Activated CD8-positive, alpha-beta memory T cell treated with anti-CD3 and anti-CD28 coated beads for 24 hours (primary cell): ENCODE results near the gene PRRC2C.
"Not testable (repeated sequence)": the region's sequence is repeated elsewhere in the genome, so short reads cannot be mapped to it uniquely, and the experiment has no call there.

Experiments
- DNase-seq: peaks from one replicate; pipeline ENCODE4 v3.0.0-alpha.2; 2020

Gene PRRC2C

DNA sequence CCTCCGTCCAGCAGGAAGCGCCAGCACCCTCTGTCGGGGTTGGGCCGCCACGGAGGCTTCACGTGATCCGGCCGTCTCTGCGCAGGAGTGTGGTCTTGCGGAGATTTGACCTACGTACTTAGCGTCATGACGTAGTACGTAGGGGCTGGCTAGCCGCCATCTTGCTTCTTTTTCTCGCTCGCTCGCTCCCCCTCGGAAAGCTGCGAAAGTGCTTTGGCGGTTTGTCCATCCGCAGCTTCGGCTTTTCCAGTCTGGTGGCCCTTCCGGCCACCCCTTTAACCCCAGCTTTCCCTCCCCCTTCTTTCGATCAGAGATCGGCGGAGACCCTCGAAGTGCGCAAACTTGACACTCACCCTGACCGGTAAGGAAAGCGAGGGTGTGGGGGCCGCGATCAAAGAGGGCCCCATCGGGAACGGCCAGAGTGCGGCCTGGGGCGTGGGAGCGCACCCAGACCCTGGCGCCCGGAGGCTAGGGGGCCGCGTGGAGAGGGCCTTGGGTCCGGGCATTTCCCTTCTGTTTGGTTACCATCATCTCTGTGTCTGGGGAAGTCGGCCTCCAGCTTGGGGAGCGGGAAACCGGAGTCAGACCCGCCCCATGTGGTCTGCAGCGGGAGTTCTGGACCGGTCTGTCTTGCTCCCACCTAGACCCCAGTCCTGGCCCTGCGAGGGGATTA, at the start of gene PRRC2C:
Gene PRRC2C (plus strand): TSS at position 156 of the 673 bp plus-strand sequence. CDS start 26,559 bp downstream, outside the sequence.
- DNase-seq: peak; percentile 93

DNA sequence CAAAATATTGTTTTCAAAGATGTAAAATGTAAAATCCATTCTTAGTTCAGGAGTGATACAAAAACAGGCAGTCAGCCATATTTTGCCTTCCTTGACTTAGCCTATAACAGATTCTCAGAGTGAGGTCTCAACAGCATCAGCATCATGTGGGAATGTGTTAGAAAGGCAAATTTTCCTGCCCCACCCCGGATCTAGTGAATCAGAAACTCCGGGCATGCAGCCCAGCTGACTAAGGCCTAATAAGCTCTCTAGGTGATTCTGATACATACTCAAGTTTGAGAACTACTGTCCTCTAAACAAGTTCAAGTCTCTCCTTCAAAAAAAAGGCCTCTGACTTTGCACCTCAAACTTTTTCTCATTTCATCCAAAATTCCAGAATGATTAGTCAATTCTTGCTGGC, 46.9 kb upstream of the PRRC2C start:
- no peak for DNase-seq

DNA sequence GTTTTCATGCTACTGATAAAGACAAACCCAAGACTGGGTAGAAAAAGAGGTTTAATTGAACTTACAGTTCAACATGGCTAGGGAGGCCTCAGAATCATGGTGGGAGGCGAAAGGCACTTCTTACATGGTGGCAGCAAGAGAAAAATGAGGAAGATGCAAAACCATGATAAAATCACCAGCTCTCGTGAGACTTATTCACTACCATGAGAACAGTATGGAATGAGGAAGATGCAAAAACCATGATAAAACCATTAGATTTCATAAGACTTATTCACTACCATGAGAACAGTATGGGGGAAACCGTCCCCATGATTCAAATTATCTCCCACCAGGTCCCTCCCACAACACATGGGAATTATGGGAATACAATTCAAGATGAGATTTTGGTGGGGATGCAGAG, 45.1 kb upstream of the PRRC2C start:
- DNase-seq: not testable (repeated sequence)

DNA sequence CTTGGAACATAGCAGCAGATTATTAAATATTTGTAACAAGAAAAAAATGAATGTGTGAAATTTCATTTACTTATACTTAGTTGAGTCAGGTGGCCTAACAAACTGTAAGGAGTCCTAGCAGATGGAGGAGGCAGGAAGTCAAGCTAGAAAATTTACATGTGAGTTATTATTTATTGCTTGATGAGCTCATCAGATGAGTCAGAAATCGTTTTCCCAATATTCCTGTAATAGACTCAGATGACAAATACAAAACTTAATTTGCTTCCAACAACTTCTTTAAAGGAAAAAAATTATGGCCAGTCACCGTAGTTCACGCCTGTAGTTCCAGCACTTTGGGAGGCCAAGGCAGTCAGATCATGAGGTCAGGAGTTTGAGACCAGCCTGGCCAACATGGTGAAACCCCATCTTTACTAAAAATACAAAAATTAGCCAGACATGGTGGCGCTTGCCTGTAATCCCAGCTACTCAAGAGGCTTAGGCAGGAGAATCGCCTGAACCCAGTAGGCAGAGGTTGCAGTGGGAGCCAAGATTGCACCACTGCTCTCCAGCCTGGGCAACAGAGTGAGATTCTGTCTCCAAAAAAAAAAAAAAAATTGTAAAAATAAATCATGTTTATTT, 43.9 kb upstream of the PRRC2C start:
- not testable (repeated sequence) for DNase-seq

DNA sequence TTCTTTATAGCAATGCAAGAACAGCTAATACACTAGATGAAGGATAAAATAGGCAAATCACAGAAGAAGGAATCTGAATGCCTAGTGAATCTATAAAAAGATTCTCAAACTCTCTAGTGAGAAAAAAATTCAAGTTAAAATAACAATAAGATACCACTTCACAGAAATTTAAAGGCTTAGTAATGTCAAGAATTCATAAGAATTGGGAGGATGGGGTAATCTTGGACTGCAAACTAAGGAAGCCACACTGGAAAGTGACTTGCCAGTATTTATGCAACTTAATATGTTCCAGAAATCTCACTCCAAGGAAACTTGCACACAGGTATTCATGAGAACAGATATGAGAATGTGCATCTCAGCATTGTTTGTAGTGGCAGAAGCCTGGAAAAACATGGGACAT, 38.9 kb upstream of the PRRC2C start:
- DNase-seq: no peak

DNA sequence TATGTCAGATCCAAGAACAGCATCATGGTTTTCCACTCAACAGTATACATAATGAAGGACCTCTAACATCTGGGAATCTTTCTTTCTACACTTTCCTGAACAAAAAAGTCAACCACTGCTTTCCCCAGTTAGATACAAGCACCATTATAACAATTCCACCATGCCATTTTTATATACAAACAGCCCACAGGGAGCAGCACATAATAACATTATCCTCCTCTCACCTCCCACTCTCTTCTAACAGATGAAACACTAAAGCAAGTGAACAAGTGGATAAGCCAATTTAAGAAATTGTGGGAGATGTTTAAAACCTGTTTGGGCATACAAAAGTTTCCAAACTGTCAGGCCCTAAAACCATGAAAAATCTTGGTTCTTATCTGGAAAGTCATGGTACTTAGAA, 29.4 kb upstream of the PRRC2C start:
- no peak for DNase-seq

DNA sequence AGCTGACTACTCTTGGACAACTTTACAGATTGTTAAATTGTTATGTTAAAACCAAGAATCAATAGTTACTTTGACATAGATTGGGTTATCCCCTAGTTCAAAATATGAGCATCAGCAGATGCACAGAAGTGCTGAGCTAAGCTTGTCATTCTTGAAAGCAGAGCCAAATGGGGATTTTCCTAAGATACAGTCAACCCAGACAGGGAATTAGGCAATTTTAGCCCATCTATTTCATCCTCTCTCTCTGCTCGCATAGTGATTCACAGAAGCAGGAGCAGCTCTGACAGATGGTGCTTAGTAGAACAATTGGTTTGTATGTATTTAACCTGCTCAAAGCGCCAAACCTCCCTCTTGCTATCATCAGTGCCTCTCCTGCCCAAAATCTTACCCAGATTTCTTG, 27.9 kb upstream of the PRRC2C start:
- no peak for DNase-seq

DNA sequence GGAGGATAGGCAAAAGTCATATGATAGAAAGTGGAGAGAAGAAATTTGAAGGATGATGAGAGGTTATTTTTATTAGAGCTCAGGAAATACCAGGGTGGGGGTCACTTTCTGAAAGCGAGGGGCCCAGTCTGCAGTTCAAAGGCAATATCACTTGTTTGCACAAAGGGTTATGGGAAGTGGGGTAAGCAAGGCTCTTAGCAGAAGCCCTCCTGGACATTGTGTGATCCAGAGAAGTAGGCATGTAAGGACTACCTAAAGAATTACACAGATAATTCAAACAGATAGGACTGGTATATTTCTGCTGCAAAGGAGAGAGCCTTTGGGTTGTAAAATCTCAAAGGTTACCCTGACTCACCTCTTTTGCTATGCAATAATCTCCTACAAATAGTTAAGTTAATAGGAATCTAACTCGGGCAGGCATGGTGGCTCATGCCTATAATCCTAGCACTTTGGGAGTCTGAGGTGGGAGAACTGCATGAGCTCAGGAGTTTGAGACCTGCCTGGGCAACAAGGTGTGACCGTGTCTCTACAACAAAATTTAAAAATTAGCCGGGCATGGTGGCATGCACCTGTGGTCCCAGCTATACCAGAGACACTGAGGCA, 25.2 kb upstream of the PRRC2C start:
- no peak for DNase-seq

DNA sequence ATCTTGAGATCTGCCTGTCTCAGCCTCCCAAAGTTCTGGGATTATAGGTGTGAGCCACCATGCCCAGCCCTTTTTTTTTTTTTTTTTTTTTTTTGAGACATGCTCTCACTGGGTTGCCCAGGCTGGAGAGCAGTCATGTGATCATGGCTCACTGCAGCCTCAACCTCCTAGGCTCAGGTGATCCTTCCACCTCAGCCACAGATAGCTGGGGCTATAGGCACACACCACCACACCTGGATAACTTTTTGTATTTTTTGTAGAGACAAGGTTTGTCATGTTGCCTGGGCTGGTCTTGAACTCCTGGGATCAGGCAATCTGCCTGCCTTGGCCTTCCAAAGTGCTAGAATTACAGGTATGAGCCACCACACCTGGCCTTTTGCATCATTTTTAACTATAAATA, 17.7 kb upstream of the PRRC2C start:
- no peak for DNase-seq

DNA sequence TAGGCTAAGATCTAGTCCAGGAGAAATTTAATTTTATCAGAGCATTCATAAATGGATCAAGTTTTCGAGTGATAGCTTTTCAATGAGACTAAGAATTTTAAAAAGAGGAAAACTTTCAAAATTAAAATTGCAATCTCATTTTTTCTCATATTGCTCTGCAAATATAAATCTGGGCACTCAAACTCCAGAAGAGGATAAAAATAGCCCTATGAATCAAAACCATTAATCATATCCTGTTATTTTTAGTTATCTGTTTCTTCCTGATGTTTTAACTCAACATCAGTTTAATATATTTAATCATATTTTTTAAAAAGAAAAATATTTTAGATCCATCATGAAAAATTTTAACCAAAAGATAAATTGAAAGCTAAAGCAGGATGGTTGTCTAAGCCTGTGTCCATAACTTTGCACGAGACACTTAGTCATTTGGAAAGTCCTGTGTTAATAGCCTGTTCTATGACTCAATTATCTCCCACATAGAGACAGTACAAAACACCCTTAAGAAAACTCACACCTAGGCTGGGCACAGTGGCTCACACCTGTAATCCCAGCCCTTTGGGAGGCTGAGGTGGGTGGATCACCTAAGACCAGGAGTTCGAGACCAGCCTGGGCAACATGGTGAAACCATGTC, 17.1 kb upstream of the PRRC2C start:
- no peak for DNase-seq

DNA sequence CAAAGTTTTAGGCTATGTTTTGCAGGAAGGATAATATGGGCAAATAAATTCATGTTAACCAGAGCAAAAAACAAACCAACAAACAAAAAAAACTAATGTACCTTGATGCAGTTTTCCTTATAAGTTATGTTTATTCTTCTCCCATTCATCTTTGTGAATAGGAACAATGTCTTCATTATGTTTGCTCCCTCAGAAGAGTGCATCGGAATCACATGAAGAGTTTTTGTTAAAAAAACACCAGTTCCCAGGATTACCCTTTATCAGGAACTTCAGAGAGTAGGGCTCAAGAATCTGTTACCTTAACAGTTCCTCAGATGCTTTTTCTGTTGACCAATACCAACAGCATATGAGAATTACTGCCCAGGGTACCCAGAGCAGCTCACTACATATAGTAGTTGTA, 14.6 kb upstream of the PRRC2C start:
- DNase-seq: no peak

DNA sequence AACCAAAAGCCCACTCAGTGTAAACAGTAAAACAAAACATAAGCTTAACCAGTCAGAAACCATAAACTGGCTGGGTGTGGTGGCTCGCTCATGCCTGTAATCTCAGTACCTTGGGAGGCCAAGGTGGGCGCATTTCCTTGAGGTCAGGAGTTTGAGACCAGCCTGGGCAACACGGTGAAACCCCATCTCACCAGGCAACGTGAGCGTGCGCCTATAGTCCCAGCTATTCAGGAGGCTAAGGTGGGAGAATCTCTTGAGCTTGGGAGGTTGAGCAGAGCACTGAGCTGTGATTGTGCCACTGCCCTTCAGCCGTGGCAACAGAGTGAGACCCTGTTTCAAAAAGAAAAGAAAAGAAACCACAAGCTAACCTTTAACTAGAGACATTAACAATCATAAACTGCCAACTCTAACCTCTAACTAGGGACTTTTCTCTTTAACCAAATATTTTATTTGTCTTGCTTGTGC, 13.1 kb upstream of the PRRC2C start:
- DNase-seq: no peak

DNA sequence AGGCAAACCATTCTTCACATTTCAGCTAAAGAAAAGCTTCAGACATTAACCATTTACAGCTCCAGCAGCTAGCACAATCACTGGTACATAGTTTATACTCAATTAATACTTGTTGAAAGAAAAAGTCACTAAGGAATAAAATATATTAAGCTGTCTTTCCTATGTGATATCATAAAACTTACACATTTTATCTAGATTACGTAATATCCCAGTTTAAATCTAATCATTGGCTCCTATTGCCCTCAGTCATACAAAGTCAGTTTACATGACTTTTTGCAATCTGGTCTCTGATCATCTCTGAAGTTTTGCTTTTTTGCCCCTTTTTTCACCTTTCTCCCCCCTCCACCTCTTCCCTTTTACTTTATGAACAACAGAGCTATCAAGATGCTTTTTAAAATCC, 8.5 kb upstream of the PRRC2C start:
- DNase-seq: no peak

DNA sequence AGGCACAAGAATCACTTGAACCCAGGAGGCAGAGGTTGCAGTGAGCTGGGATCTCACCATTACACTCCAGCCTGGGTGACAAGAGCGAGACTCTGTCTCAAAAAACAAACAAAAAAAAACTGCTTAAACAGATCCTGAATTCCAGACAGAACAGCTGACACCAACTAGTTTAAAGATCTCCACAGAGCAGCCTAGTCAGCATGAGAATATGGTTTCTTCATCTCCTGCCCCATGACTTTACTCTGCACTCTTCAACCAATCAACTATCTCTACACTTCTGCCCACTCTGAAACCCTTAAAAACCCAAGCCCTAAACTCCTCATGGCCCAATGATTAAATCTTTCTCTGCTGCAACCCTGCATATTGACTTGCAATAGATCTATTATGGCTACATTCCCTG, 7.5 kb upstream of the PRRC2C start:
- DNase-seq: no peak

DNA sequence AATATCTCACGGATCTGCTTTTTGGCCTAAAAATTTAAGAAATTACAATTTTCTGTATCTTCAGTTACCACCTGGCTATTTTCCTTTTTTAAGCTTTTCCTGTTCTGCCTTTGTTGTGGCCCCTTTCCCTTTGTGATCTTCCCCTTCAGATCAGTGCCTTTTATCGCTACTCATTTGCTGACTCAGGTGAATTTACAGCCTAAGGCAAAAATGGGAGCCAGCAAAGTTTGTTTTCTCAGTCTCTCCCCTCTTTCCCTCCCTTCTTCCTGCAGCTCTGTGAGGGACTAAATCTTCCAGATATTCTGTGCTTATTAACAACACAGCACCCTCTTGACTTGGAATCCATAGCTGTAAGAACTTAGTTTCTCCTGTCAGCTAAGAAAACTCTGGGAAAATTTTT, 5.3 kb upstream of the PRRC2C start:
- no peak for DNase-seq

DNA sequence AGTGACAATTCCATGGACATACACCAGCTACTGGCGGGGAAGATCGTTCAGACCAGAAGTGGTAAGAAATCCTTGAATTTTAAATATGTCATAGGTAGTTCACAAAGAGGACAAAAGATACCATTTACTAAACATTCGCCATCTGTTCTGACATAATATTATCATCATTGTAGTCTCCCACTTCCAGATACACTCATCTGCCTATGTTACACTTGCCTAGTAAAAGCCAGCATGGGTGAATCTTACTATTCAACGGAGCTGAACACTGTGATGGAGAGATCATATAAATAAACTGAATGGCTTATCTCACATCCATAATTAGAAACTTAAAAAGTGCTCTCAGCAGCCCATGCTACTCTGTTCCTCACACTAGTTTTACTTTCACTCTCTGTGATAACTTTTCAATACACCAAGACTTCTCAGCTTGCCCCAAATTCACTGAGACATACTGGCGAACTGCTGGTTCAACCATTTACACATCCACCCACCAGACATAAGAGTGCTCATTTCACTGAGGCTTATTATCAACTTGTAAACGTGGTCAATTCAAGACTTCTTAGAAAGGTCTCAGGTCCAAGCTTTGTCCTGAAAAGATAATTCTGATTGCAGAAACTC, 463 bp upstream of the PRRC2C start:
- DNase-seq: no peak

DNA sequence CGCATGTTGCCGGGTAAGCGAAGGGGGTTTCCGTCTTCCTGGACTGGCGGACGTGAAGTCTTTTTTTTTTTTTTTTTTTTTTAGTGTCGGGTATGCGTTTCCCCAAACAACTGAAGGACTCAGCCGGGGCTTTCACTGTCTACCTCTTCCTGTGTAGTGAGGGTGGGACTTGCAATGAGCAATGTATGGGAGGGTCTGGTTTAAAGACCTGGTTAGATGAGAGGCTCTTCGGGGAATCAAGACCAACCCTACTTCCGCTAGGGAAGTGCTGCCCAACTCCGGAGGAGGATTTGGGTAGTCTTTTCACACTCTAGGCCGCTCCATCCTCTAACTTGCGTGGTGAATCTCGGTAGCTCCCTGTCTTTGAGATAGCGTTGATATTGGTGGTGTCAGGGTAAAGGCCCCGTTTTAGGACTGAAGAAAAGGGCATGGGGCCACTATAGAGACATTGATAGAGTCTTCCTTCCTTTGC, 754 bp downstream of the PRRC2C start:
- DNase-seq: peak; percentile 85

DNA sequence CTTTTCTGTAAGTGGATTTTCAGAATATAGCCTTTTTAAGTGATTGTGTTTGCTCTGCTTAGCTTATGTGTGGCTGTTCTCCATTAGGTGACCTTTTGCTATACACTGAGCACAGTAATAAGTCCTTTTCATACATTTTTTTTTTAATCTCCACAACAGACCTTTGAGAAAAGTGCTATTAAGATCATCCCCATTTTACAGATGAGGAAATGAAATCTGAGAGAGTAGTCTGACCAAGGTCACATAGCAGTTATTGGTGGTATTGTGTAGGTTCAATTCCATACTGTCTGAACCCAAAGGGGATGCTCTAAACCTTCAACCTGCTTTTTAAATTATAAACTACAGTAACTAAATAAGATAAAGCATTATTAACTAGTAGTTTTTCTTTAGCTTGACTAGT, 1.7 kb downstream of the PRRC2C start:
- no peak for DNase-seq

DNA sequence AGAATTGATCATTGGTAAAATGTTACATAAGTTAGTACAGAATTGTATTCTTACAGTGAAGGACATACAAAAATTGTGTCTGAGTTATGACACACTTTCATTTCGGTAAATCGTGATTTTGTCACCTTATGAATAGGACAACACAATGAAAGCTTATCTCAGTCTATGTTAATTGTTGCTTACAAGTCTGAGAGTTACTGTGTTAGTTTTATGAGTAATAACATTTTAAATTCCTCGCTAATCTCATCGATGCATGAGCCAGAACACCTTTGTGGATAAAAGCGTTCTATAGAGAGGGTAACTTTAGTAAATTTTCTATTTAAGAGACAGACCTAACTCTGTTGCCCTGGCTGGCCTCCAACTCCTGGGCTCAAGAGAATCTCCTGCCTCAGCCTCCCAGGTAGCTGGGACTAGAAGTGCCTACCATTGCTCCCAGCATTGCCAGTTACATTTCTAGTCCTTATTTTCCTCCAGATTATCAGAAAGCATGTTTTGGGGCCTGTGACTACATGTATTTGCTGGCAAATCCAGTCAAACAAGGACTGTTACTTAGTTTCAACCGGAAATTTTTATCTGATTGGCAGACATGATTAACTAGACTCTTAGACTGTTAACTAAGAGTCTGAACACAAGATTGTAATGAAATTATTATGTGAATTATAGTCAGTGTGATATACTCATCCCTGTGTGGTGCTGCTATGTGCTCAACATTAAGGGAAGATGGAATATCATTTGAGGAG, 3.0 kb downstream of the PRRC2C start:
- DNase-seq: no peak

DNA sequence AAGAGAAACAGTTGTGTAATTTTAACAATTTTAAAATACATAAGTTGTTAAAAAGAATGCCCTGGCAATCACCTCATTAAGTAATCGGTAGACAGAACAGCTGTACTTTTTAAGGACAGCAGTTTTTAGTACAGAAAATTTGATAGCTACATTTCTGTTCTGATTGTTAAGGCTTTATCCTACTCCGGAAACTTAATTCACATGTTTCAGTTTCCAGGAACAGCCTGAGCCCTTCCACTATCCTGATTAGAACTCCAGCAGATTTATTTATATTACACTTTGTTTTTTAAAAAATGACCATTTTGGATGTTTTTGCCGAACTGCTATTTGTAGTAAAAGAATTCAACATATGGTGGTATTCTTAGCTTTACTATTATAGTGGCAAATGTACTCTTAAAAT, 8.7 kb downstream of the PRRC2C start:
- no peak for DNase-seq

DNA sequence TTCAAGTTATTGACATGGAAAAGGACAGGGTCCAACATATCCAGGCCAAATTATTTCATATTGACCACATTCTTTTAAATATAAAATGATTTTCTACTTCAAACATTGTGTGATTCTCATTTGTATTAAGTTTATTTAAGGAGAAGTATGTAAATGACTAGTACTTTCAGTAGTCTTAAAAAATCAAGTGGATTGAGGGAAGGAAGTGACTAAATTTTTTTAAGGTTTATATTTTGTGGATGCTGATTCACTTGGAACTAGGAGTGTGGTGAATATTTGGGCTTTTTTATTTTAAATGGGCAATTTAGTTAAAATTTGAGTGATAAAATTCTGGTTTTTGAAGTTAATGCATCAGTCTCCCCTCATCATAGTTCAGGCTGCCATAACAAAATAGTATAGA, 10.1 kb downstream of the PRRC2C start:
- no peak for DNase-seq

DNA sequence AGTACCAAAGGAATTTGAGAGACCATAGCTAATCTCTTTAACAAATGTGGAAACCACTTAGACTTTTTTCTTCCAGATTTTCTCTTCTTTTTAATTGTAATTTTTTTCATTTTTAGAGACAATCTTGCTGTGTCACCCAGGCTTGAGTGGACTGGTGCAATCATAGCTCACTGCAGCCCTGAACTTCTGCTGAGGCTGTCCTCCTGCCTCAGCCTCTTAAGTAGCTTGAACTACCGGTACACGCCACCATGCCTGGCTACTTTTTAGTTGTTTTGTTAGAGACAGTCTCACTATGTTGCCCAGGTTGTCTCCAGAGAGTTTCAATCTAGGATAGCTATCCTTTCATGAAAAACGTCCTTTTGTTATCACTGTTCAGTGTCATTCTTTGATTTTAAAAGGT, 15.0 kb downstream of the PRRC2C start:
- DNase-seq: no peak

DNA sequence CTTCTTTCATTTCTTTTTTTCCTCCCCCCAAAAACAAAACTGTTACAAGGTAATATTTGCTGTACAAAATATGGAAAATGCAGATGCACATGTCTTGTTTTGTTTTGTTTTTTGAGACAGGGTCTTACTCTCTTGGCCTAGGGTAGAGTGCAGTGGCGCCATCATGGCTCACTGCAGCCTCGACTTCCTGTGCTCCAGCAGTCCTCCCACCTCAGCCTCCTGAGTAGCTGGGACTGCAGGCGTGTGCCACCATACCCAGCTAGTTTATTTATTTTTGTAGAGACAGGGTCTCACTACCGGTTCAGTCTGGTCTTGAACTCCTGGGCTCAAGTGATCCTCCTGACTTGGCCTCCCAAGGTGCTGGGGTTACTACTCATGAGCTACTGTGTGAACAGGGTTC, 15.5 kb downstream of the PRRC2C start:
- DNase-seq: no peak
